Measurements from ENCODE around the gene DYNC2LI1.

Gene DYNC2LI1

GRCh38 chr2:43837033-43837432, 63.2 kb downstream of the DYNC2LI1 start:
- no peak for FAIRE-seq
- DNase-seq (ENCODE audit: insufficient read length, low spot score), result no peak
- TF ChIP-seq SPI1 (IDR thresholded peaks at IDR 0.05; ENCODE audit: low read depth, low read length) (no peak), PAX5 (IDR thresholded peaks at IDR 0.05; ENCODE audit: insufficient read depth, low read length, severe bottlenecking) (no peak), POU2F2 (IDR thresholded peaks at IDR 0.05; ENCODE audit: low read depth, low read length) (no peak), POLR2AphosphoS5 (IDR thresholded peaks at IDR 0.05; ENCODE audit: low read depth, low read length) (no peak), TAF1 (IDR thresholded peaks at IDR 0.05; ENCODE audit: low read depth, low read length) (no peak), POLR2A (IDR thresholded peaks at IDR 0.05; ENCODE audit: low read depth, low read length) (no peak)

- no peak for TF ChIP-seq POLR2A (IDR thresholded peaks at IDR 0.05; ENCODE audit: low read depth, low read length)
- DNase-seq (ENCODE audit: insufficient read length, low spot score), result no peak
- FAIRE-seq, result no peak
Measured at GRCh38 chr2:43837831-43838559, 64.2 kb downstream of the DYNC2LI1 start.

- FAIRE-seq (no peak), DNase-seq (ENCODE audit: insufficient read length, low spot score) (no peak)
- no peak for TF ChIP-seq TAF1 (IDR thresholded peaks at IDR 0.05; ENCODE audit: low read depth, low read length)
- no peak for TF ChIP-seq POLR2AphosphoS5 (IDR thresholded peaks at IDR 0.05; ENCODE audit: low read depth, low read length)
- TF ChIP-seq SPI1 (IDR thresholded peaks at IDR 0.05; ENCODE audit: low read depth, low read length), result no peak
- no peak for TF ChIP-seq POU2F2 (IDR thresholded peaks at IDR 0.05; ENCODE audit: low read depth, low read length)
- TF ChIP-seq POLR2A (IDR thresholded peaks at IDR 0.05; ENCODE audit: low read depth, low read length), result no peak
- TF ChIP-seq PAX5 (IDR thresholded peaks at IDR 0.05; ENCODE audit: insufficient read depth, low read length, severe bottlenecking), result no peak
Measured at GRCh38 chr2:43838560-43839267, 64.9 kb downstream of the DYNC2LI1 start, which contains the start of the genes ABCG5 and ABCG8. Gene ABCG5 (minus strand): TSS chr2:43838839. CDS start chr2:43838679, 160 bp downstream. Gene ABCG8 (plus strand): TSS chr2:43838971. CDS start chr2:43839054, 83 bp downstream.

GRCh38 chr2:43839776-43840564, 66.1 kb downstream of the DYNC2LI1 start:
- no peak for TF ChIP-seq PAX5 (IDR thresholded peaks at IDR 0.05; ENCODE audit: insufficient read depth, low read length, severe bottlenecking)
- no peak for TF ChIP-seq POLR2AphosphoS5 (IDR thresholded peaks at IDR 0.05; ENCODE audit: low read depth, low read length)
- TF ChIP-seq SPI1 (IDR thresholded peaks at IDR 0.05; ENCODE audit: low read depth, low read length), result no peak
- no peak for TF ChIP-seq POLR2A (IDR thresholded peaks at IDR 0.05; ENCODE audit: low read depth, low read length)
- TF ChIP-seq TAF1 (IDR thresholded peaks at IDR 0.05; ENCODE audit: low read depth, low read length), result no peak
- TF ChIP-seq POU2F2 (IDR thresholded peaks at IDR 0.05; ENCODE audit: low read depth, low read length), result no peak
- no peak for FAIRE-seq
- DNase-seq (ENCODE audit: insufficient read length, low spot score), result no peak

- FAIRE-seq, result no peak
- no peak for DNase-seq (ENCODE audit: insufficient read length, low spot score)
- no peak for TF ChIP-seq PAX5 (IDR thresholded peaks at IDR 0.05; ENCODE audit: insufficient read depth, low read length, severe bottlenecking)
- TF ChIP-seq POLR2AphosphoS5 (IDR thresholded peaks at IDR 0.05; ENCODE audit: low read depth, low read length), result no peak
- no peak for TF ChIP-seq POLR2A (IDR thresholded peaks at IDR 0.05; ENCODE audit: low read depth, low read length)
Measured at GRCh38 chr2:43840965-43841364, 67.1 kb downstream of the DYNC2LI1 start.

GRCh38 chr2:43841949-43842865, 68.4 kb downstream of the DYNC2LI1 start:
- DNase-seq (ENCODE audit: insufficient read length, low spot score) (no peak), FAIRE-seq (no peak)
- TF ChIP-seq SPI1 (IDR thresholded peaks at IDR 0.05; ENCODE audit: low read depth, low read length) (no peak), TAF1 (IDR thresholded peaks at IDR 0.05; ENCODE audit: low read depth, low read length) (no peak), POLR2AphosphoS5 (IDR thresholded peaks at IDR 0.05; ENCODE audit: low read depth, low read length) (no peak), POLR2A (IDR thresholded peaks at IDR 0.05; ENCODE audit: low read depth, low read length) (no peak), POU2F2 (IDR thresholded peaks at IDR 0.05; ENCODE audit: low read depth, low read length) (no peak), PAX5 (IDR thresholded peaks at IDR 0.05; ENCODE audit: insufficient read depth, low read length, severe bottlenecking) (no peak)

- FAIRE-seq, result no peak
- no peak for DNase-seq (ENCODE audit: insufficient read length, low spot score)
- TF ChIP-seq TAF1 (IDR thresholded peaks at IDR 0.05; ENCODE audit: low read depth, low read length) (no peak), PAX5 (IDR thresholded peaks at IDR 0.05; ENCODE audit: insufficient read depth, low read length, severe bottlenecking) (no peak), POU2F2 (IDR thresholded peaks at IDR 0.05; ENCODE audit: low read depth, low read length) (no peak), SPI1 (IDR thresholded peaks at IDR 0.05; ENCODE audit: low read depth, low read length) (no peak), POLR2AphosphoS5 (IDR thresholded peaks at IDR 0.05; ENCODE audit: low read depth, low read length) (no peak), POLR2A (IDR thresholded peaks at IDR 0.05; ENCODE audit: low read depth, low read length) (no peak)
Measured at GRCh38 chr2:43842866-43843226, 69.0 kb downstream of the DYNC2LI1 start.

GRCh38 chr2:43845181-43845580, 71.3 kb downstream of the DYNC2LI1 start:
- no peak for FAIRE-seq
- no peak for TF ChIP-seq POLR2AphosphoS5 (IDR thresholded peaks at IDR 0.05; ENCODE audit: low read depth, low read length)
- no peak for TF ChIP-seq PAX5 (IDR thresholded peaks at IDR 0.05; ENCODE audit: insufficient read depth, low read length, severe bottlenecking)
- no peak for TF ChIP-seq POLR2A (IDR thresholded peaks at IDR 0.05; ENCODE audit: low read depth, low read length)
- TF ChIP-seq SPI1 (IDR thresholded peaks at IDR 0.05; ENCODE audit: low read depth, low read length), result no peak
- no peak for TF ChIP-seq TAF1 (IDR thresholded peaks at IDR 0.05; ENCODE audit: low read depth, low read length)
- TF ChIP-seq POU2F2 (IDR thresholded peaks at IDR 0.05; ENCODE audit: low read depth, low read length), result no peak

More at GRCh38 chr2:43845181-43845580, 71.3 kb downstream of the DYNC2LI1 start:
- DNase-seq (ENCODE audit: insufficient read length, low spot score), result no peak

Measured in GM12891 (cell line).